DOHH2 (cell line): ENCODE results near the gene FRG2B.
A peak's percentile ranks its signal among the peaks of the same experiment; 100 is the strongest.
"Not testable (repeated sequence)": the region's sequence is repeated elsewhere in the genome, so short reads cannot be mapped to it uniquely, and the experiment has no call there.

Source experiments
- H3F3A ChIP-seq: fragments of 200-600 bp; sonication (generic), shearing (Covaris generic); 2 replicates; pipeline ENCODE4 v1.6.0; 2016; ENCODE audit warnings: antibody characterized with exemption, mild to moderate bottlenecking; ENCODE audit not compliant: control insufficient read depth, insufficient read depth
- H3K27ac ChIP-seq: fragments of 200-600 bp; sonication (generic); 2 replicates; pipeline ENCODE4 v1.5.1; 2014; ENCODE audit warnings: low read depth, mild to moderate bottlenecking, low read length, moderate library complexity
- H3K27me3 ChIP-seq: fragments of 200-600 bp; sonication (generic); 2 replicates; pipeline ENCODE4 v1.6.1; 2014; ENCODE audit warnings: mild to moderate bottlenecking, low read length, mixed read lengths; ENCODE audit not compliant: control insufficient read depth
- H3K36me3 ChIP-seq: fragments of 200-600 bp; sonication (generic); 2 replicates; pipeline ENCODE4 v1.6.1; 2014; ENCODE audit warnings: mild to moderate bottlenecking, low read length, moderate library complexity, mixed read lengths; ENCODE audit not compliant: control insufficient read depth
- H3K4me1 ChIP-seq: fragments of 200-600 bp; sonication (generic); 2 replicates; pipeline ENCODE4 v1.6.1; 2014; ENCODE audit warnings: mild to moderate bottlenecking, low read length, mixed read lengths; ENCODE audit not compliant: control insufficient read depth
- H3K4me2 ChIP-seq: fragments of 200-600 bp; sonication (generic); 2 replicates; pipeline ENCODE4 v1.6.0; 2014; ENCODE audit warnings: mild to moderate bottlenecking, low read length, moderate library complexity
- H3K4me3 ChIP-seq: fragments of 200-600 bp; sonication (generic); 2 replicates; pipeline ENCODE4 v1.5.1; 2014; ENCODE audit warnings: mild to moderate bottlenecking, low read length, mixed read lengths
- H3K79me2 ChIP-seq: fragments of 200-600 bp; sonication (generic); 2 replicates; pipeline ENCODE4 v1.6.1; 2014; ENCODE audit warnings: mild to moderate bottlenecking, low read length, mixed read lengths; ENCODE audit not compliant: control insufficient read depth
- H3K9me2 ChIP-seq: fragments of 200-600 bp; sonication (generic); replicated peaks from 2 replicates; pipeline ENCODE4 v1.6.1; 2014; ENCODE audit warnings: mild to moderate bottlenecking, low read length, mixed read lengths; ENCODE audit not compliant: control insufficient read depth
- H3K9me3 ChIP-seq: fragments of 200-600 bp; sonication (generic); 2 replicates; pipeline ENCODE4 v1.6.1; 2014; ENCODE audit warnings: antibody characterized with exemption, low read length, mixed read lengths; ENCODE audit not compliant: control insufficient read depth, insufficient read depth
- H4K20me1 ChIP-seq: fragments of 200-600 bp; sonication (generic); 2 replicates; pipeline ENCODE4 v1.6.0; 2014; ENCODE audit warnings: low read depth, mild to moderate bottlenecking, antibody characterized with exemption, low read length, moderate library complexity; ENCODE audit not compliant: control insufficient read depth, insufficient read depth
- CTCF ChIP-seq: fragments of 200-600 bp; sonication (generic); IDR thresholded peaks from one replicate; pipeline ENCODE4 v1.5.1; 2014; ENCODE audit warnings: antibody characterized with exemption, mild to moderate bottlenecking, low read depth, low read length; ENCODE audit not compliant: poor library complexity, severe bottlenecking
- EZH2phosphoT487 ChIP-seq: fragments of 200-600 bp; sonication (generic); IDR thresholded peaks from 2 replicates; pipeline ENCODE4 v1.6.1; 2017; ENCODE audit warnings: borderline replicate concordance, mild to moderate bottlenecking, antibody characterized with exemption, low read length, moderate library complexity, mixed read lengths

Gene FRG2B

GRCh38 chr10:133608855-133609254 lies 17.7 kb downstream of the FRG2B start:
- H3K4me2 ChIP-seq: no peak overlapping the region
- H3F3A ChIP-seq: no peaks in the 10 kb centered on the region
- no peaks in the 10 kb centered on the region for H4K20me1 ChIP-seq
- H3K27ac ChIP-seq: no peak overlapping the region
- H3K27me3 ChIP-seq: peaks cover 4% of the 10 kb centered on the region; the same call in 1 of the 2 replicates
- H3K9me2 ChIP-seq: no peaks in the 10 kb centered on the region
- H3K79me2 ChIP-seq: no peaks in the 10 kb centered on the region
- H3K4me1 ChIP-seq: no peaks in the 10 kb centered on the region
- TF ChIP-seq EZH2phosphoT487 (no peak), CTCF (peak; percentile 59)
- H3K4me3 ChIP-seq: no peak overlapping the region
- peaks cover 7% of the 10 kb centered on the region; the same call in 1 of the 2 replicates for H3K9me3 ChIP-seq
- no peaks in the 10 kb centered on the region for H3K36me3 ChIP-seq

GRCh38 chr10:133603434-133603833 lies 23.2 kb downstream of the FRG2B start:
- not testable (repeated sequence) for H3K79me2 ChIP-seq, H3K36me3 ChIP-seq, H3K27me3 ChIP-seq, H3K27ac ChIP-seq, H3F3A ChIP-seq, H3K4me1 ChIP-seq, H4K20me1 ChIP-seq, H3K9me2 ChIP-seq, H3K4me2 ChIP-seq, H3K9me3 ChIP-seq, H3K4me3 ChIP-seq

DNA sequence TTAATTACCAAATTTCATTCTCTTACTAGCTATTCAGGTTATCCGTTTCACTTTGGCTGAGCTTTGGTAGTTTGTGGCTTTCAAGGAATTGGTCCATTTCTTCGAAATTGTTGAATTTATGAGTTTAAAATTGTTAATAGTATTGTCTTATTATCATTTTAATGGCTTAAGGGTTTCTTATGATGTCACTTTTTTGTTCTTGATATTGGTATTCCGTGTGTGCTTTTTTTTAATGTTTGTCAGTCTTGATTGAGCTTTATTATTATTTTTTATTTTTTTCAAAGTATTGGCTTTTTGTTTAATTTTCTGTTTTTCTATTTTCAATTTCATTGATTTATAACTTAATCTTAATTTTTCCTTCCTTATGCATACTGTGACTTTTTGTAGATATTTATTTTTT lies 25.9 kb downstream of the FRG2B start:
- no peak overlapping the region for H3K27ac ChIP-seq
- H3K9me3 ChIP-seq: no peaks in the 10 kb centered on the region
- H3K4me2 ChIP-seq: no peak overlapping the region
- no peaks in the 10 kb centered on the region for H3F3A ChIP-seq
- TF ChIP-seq CTCF (no peak), EZH2phosphoT487 (no peak)
- H3K36me3 ChIP-seq: no peaks in the 10 kb centered on the region
- no peaks in the 10 kb centered on the region for H3K27me3 ChIP-seq
- H3K4me3 ChIP-seq: no peak overlapping the region
- no peaks in the 10 kb centered on the region for H3K4me1 ChIP-seq
- no peaks in the 10 kb centered on the region for H3K9me2 ChIP-seq
- H3K79me2 ChIP-seq: no peaks in the 10 kb centered on the region
- H4K20me1 ChIP-seq: no peaks in the 10 kb centered on the region

DNA sequence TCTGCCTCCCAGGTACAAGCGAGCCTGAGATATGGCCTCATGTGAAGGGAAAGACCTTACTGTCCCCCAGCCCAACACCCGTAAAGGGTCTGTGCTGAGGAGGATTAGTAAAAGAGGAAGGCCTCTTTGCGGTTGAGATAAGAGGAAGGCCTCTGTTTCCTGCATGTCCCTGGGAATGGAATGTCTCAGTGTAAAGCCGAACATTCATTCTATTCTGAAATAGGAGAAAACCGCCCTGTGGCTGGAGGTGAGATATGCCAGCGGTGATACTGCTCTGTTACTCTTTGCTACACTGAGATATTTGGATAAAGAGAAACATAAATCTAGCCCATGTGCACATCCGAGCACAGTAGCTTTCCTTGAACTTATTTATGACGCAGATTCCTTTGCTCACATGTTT lies 26.7 kb downstream of the FRG2B start:
- H3K9me3 ChIP-seq, H3K9me2 ChIP-seq, H3K27ac ChIP-seq: not testable (repeated sequence)

More for the DNA sequence above, 26.7 kb downstream of the FRG2B start:
- H3F3A ChIP-seq, H3K27me3 ChIP-seq, H3K4me3 ChIP-seq, H4K20me1 ChIP-seq, H3K4me1 ChIP-seq, H3K79me2 ChIP-seq, H3K36me3 ChIP-seq, H3K4me2 ChIP-seq: not testable (repeated sequence)
